Stimulated activated CD4-positive, alpha-beta T cell treated with anti-CD3 and anti-CD28 coated beads, TNF-alpha, amount 100 ng/mL, for 48 hours (primary cell): ENCODE measurements around the gene LCE2C.
A peak's percentile ranks its signal among the peaks of the same experiment; 100 is the strongest.
"Not testable (repeated sequence)": the region's sequence is repeated elsewhere in the genome, so short reads cannot be mapped to it uniquely, and the experiment has no call there.

Source experiments
- DNase-seq, 3 donors: peaks; one replicate each; pipeline ENCODE4 v3.0.0-alpha.2; 2020; ENCODE audit warnings: low read depth in 3 of 3

Gene LCE2C, protein sequence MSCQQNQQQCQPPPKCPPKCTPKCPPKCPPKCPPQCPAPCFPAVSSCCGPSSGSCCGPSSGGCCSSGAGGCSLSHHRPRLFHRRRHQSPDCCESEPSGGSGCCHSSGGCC

GRCh38 chr1:152674983-152675382 lies at the start of gene LCE2C:
LCE2C (plus strand) TSS chr1:152675279; CDS start chr1:152676016, 737 bp downstream.
- not testable (repeated sequence) for DNase-seq

DNA sequence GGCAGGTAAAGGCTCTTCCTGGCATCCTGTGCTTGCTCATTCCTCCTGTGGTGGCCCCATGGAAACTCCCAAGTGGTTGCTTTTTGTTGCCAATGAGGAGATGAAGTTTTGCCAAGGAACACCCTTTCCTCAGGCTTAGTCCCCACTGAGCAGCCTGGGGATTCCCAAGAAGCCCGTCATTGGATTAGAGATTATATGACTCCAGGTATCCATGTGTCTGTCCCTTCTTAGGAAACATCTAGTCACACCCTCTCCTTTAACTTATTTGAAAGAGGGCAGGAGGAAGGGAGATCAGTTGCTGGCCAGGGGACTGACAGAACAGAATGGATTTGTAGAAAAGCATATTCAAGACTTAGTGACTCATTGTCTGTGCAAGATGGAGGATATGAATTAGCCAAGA lies 48.3 kb upstream of the LCE2C start:
- no peak for DNase-seq

GRCh38 chr1:152630596-152630995 lies 44.5 kb upstream of the LCE2C start:
- DNase-seq = no peak

DNA sequence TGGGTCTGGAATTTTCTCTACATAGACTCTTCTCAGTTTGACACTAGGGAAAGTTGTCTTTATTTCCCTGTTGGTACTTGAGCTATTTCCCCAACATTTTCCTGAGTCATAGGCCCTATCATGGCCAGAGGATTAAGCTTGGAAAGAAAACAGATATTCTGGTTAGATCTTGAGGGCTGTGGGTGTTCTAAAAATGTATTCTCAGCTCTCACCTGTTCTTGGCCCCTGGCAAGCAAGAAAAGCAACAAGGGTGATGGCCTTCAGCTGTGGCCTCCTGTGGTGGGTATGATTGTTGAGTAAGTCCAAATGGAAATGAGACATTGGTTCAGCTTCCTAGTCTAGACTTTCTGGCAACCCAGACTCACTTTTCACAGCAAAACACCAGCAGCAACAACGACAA lies 34.7 kb upstream of the LCE2C start:
- no peak for DNase-seq

GRCh38 chr1:152643945-152644344 lies 31.1 kb upstream of the LCE2C start:
- no peak for DNase-seq

DNA sequence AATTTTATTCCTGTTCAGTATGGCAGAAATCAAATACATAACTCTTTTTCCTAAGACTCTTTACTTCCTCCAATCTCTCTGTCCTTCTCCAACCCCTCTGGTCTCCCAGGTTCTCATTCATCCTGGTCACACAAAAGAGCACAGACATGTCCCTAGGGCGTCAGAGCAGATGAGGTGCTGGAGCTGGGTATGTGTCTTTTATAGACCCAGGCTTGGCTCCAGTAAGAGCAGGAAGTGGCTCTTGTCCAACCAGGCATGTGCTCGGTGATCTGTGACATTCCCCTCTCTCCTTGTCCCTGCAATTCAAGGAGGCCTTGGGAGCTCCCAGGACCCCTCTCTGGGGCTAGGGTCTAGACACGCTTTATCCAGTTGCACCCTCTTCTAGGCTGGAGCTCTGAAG lies 29.9 kb upstream of the LCE2C start:
- DNase-seq = no peak

DNA sequence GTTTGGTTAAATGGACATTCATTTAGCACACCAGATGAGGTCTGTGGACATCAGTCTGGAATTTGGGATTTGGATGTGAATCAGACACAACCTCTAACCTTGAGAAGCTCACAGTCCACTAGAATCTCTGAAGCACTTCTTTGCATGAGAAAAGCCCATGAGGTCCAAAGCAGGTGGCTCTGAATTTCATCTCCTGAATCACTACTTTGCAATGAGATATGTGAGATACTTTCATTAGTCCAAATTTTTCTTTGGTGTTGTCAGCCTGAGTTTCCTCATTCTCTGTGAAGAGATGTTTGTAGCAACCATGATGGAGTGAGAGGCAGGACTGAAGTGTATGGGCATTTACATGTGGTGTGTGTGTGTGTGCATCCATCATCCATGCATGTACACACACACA lies 28.4 kb upstream of the LCE2C start:
- no peak for DNase-seq

GRCh38 chr1:152654110-152654509 lies 21.0 kb upstream of the LCE2C start:
- peak; percentile 31 to 52 (median 41) for DNase-seq

- DNase-seq = no peak
Measured at GRCh38 chr1:152656459-152656858, 18.6 kb upstream of the LCE2C start.

- DNase-seq = no peak
Measured at GRCh38 chr1:152657677-152658076, 17.4 kb upstream of the LCE2C start.

GRCh38 chr1:152658649-152659048 lies 16.4 kb upstream of the LCE2C start:
- DNase-seq = no peak

GRCh38 chr1:152663098-152663497 lies 12.0 kb upstream of the LCE2C start, which contains the start of gene LCE2D:
LCE2D (plus strand) TSS chr1:152663380; CDS start chr1:152664106, 726 bp downstream.
- no peak for DNase-seq

GRCh38 chr1:152666171-152666570 lies 8.9 kb upstream of the LCE2C start:
- not testable (repeated sequence) for DNase-seq

GRCh38 chr1:152667648-152668047 lies 7.4 kb upstream of the LCE2C start:
- no peak for DNase-seq

- DNase-seq = no peak
Measured at GRCh38 chr1:152673016-152673415, 2.1 kb upstream of the LCE2C start.

GRCh38 chr1:152679459-152679858 lies 4.4 kb downstream of the LCE2C start:
- no peak for DNase-seq

GRCh38 chr1:152681616-152682015 lies 6.5 kb downstream of the LCE2C start:
- DNase-seq = no peak

DNA sequence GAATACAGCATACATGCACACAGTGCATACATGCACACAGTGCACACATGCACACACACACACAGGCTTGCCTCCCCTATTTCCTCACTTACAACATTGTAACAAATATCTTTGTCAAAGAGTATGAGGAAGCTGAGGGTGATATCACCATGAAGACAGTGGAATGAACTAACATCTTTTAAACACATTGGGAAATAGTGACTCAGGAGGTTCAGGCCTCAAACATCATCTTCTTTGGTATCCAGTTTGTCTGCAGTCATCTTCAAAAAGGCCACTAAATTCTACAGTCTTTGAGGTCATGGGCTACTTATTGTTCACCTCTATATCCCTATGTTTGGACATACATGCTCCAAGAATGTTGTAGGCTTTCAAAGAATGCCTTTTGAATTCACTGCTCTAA lies 8.8 kb downstream of the LCE2C start:
- DNase-seq = no peak

DNA sequence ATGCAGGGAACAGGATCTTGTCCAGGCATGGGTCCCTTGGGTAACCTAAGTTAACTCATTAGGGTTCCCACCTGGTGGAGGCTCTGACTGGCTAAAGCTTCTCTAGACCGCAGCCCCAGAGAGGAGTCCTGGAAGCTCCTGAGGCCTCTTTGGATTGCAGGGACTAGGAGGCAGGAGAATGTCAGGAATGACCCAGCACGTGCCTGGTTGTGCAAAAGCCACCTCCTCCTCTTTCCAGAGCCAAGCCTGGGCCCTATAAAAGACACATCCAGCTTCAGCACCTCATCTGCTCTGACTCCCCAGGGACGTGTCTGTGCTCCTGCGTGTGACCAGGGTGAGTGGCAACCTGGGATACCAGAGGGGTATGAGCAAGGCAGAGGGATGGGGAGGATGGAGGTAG lies 10.7 kb downstream of the LCE2C start, which contains the start of gene LCE2B:
LCE2B (plus strand) TSS at position 301 of the 400 bp plus-strand sequence. CDS start 721 bp downstream, outside the sequence.
- DNase-seq = not testable (repeated sequence)

DNA sequence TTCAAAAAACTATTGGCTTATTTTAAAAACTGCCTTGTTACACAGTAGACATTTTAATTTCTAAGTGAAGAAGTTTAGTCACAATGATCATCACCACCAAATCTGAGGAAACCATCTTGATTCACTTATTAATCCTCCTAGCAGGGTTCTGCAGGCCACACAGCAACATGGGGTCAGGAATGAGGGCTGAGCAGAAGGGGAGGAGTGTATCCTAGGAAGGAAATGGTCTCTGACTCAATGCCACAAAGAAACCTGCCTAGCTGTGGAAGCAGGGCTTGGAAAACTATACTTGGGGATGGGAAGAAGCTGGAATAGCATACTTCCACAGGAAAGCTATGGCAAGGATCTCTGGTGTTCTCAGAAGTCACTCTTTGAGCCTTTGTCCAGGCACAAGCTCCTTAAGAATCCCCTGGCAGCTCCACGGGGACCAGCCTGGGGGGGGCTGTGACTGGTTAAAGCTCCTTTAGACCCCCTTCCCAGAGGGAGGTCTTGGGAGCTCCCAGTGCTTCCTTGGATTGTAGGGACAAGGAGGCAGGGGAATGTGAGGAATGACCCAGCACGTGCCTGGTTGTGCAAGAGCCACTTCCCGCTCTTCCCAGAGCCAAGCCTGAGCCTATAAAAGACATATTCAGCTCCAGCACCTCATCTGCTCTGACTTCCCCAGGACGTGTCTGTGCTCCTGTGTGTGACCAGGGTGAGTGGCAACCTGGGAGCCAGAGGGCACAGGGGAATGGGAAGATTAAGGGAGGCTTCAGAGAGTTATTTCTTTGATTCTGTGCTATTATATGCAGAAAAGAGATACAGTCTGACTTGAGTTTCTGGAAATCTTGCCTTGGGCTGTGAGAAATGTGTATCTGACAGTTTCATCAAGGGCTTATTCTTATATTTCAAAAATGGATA lies 22.9 kb downstream of the LCE2C start, which contains the start of gene LCE2A:
LCE2A (plus strand) TSS at position 645 of the 900 bp plus-strand sequence. CDS start 557 bp downstream, outside the sequence.
- DNase-seq = no peak

DNA sequence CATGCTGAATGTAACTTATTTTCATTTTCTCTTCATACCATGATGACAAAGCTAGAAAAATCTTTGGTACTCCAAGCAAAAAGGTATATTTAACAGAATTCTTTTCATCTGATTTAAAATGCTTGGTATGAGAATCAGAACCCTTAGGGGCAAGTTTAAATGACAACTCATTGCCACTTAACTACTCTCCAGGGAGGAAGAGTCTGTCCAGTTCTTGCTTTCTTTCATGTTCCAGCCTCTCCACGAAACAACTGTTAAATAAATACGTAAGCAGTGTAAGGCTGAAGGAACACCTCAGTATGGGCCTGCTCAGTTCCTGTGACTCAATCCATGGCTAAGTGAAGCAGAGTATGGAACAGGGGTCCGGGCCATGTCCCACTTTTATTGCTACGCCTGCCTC lies 24.7 kb downstream of the LCE2C start:
- no peak for DNase-seq

GRCh38 chr1:152707860-152708259 lies 32.8 kb downstream of the LCE2C start, which contains the start of gene LCE4A:
LCE4A (plus strand) TSS chr1:152708160; CDS start chr1:152709076, 916 bp downstream.
- no peak for DNase-seq

- no peak for DNase-seq
Measured at GRCh38 chr1:152718238-152718637, 43.2 kb downstream of the LCE2C start.
